Inflammatory macrophage treated with lipopolysaccharide for 4 hours (primary cell): ENCODE data around the gene MGAT4C.
"Not testable (repeated sequence)": the region's sequence is repeated elsewhere in the genome, so short reads cannot be mapped to it uniquely, and the experiment has no call there.

Experiments used
- DNase-seq: peaks from one replicate; pipeline ENCODE4 v3.0.0-alpha.2; 2020

MGAT4C gene

DNA sequence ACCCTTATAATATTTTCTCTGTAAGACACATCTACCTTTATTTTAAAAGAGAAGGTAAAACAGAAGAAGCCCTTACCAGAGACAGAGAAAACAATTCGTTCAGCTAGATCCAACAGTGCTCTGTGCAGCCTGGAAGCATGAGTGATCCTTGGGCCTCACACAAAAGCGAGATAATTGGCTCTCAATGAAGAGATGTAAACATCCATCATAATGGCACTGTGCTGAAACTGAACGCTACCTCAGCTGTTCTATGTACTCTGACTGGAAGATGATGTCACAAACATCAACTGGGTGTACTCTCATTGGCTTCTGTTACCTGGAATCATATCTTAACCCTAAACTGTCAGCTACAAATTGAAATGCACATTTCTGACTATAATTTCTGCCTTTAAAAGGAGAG, at the start of gene MGAT4C:
Gene MGAT4C (minus strand): TSS at position 229 of the 400 bp plus-strand sequence.
- DNase-seq = no peak

DNA sequence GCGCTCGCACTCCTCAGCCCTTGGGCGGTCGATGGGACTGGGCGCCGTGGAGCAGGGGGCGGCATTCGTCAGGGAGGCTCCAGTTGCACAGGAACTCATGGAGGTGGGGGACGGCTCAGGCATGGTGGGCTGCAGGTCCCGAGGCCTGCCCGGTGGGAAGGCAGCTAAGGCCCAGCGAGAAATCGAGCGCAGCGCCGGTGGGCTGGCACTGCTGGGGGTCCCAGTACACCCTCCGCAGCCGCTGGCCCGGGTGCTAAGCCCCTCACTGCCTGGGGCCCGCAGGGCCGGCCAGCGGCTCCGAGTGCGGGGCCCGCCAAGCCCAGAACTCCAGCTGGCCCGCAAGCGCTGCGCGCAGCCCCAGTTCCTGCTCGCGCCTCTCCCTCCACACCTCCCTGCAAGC, 40.2 kb upstream of the MGAT4C start:
- DNase-seq = not testable (repeated sequence)

DNA sequence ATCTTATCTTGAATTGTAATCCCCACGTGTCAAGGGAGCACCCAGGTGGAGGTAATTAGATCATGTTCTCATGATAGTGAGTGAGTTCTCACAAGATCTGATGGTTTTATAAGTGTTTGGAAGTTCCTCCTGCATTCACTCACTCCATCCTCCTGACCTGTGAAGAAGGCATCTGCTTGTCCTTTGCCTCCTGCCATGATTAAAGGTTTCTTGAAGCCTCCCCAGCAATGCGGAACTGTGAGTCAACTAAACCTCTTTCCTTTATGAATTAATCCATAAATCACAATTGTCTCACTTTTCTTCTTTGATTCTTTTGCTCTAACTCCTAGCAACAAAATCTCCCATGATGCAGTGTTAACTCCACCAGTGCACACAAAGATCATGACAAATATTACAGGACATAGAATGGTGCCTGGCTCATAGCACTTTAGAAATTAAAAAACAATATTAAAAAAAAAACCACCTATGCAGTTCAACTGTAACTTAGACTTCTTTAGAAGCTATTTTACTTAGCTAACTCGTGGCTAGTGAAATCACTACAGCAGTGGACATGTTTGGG, 37.6 kb upstream of the MGAT4C start:
- DNase-seq = no peak

DNA sequence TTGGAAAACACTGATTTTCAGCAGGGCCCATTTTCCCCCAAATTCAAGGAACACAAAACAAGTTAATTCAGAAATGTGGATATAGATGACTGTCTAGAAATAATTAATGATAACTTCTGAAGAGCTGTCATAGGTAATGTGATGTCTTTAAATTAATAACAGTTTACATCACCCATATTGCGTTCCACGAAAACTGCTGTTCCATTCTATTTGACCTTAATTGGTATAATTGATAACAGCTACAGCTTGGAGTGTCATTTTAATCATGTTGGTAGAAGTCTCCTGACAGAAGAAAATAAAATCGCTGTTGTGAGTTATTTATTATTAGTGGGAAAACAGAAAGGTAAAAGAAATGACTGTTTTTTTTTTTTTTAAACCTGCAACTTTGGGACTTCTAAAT, 36.3 kb upstream of the MGAT4C start:
- no peak for DNase-seq

DNA sequence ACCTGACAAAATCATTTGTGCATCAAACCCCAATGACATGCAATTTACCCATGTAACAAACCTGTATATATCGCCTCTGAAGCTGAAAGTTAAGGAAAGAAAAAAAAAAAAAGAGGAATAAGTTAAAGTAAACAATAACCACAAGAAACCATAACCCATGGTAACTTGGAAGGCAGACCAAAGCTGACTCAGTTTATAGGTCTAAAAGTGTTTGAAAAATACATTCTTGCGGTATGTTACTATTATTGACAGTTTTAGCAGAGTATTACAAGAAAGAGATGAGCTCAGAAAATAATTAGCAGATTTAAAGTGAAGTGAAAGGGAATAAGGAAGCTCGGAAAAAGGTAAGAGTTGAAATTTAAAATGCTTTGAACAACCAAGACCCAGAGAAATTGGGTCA, 34.4 kb upstream of the MGAT4C start:
- no peak for DNase-seq

DNA sequence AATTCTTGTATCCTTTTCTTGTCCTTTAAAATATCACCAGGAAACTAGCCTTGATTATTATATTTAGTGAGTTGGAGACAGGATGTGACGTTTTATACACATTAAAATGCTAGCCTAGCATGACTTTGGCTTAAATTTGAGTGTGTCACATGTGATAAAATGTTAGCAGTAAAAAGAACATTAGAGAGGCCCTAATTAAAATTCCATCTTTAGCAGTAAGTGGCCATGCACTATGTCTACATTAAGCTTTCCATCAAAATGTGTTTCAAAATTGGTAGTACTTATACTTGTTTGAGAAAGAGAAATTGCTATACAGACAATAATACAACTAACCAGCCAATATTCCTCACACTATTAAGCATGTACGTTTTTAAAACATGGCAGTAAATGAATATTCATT, 29.9 kb upstream of the MGAT4C start:
- no peak for DNase-seq

DNA sequence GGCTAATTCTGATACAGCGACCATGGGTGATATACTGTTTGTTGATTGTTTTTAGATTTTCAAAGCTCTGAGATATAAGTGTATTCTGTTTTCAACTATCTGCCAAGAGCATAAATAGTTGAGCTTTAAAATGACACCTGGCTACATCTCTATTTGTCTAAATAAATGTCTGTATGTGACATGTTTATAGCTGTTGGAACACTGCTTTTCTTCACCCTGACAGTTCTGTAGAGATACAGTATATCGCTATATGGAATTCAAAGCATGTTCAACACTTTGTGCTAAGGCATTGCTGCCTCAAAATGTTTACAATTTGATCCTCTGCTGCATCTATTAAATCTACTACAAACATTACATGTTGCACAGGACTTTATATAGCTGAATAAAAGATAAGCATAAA, 27.4 kb upstream of the MGAT4C start:
- DNase-seq = no peak

DNA sequence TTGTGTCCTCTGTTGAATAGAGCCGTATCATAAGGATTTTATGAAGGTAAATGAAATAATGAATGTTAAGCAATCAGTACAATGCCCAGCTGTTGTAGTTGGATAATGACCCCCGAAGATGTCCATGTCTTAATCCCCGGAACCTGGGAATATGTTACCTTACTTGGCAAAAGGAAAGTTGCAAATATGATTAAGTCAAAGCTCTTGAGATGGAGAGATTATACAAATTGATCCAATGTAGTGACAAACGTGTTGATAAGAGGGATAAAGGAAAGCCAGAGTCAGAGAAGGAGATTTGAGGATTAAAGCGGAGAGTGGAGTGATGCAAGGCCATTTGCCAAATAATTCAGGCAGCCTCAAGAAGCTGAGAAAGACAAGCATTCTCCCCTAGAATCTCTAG, 19.2 kb upstream of the MGAT4C start:
- no peak for DNase-seq

DNA sequence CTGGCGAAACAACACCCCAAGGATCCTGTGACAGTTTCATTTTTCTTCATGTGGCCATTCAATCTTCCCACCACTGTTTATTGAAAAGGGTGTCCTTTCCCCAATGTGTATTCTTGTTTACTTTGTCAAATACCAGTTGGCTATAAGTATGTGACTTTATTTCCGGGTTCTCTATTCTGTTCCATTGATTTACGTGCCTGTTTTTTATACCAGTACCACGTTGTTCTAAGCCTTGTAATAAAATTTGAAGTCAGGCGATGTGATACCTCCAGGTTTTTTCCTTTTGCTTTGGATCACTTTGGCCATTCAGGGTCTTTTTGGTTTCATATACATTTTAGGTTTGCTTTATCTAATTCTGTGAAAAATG, 9.1 kb upstream of the MGAT4C start:
- no peak for DNase-seq

DNA sequence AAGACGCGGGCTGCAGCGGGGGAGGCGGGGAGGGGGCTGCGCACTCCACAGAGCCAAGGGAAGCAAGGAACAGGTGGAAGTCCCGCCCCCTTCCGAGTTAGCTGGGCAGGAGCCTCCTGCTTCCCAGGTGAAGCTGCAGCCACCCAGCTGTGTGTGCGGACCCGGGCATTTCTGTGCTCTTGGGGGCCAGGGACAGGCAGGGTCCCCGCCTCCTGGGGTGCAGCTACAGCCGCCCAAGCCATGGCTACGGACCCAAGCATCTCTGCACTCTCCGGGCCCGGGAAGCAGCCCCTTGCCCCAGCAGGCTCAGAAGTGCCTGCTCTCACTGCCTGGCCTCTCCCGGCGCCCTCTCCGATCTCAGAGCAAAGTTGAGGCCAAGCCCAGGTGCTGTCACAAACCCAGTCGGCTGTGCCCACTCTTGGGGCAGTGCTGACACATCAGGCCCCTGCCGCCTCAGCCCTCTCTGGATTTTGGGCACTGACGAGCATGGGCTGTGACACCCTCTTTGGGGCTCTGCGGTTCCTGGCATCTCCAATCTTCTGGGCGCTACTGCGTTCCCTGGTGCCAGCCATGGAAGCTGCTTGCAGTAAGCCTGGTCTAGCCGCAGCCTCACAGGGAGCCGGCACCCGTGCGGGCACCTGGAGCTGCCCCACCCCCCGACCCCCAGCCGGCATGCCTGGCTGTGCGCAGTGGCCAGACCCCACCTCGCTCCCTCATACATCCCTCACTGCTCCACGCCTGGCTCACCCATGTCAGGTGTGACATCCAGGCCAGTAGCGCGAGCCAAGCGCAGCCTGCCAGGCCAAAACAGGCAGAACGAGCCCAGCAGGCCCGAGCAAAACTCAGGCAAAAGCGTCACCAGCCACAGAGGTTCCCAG, 8.5 kb upstream of the MGAT4C start:
- no peak for DNase-seq

DNA sequence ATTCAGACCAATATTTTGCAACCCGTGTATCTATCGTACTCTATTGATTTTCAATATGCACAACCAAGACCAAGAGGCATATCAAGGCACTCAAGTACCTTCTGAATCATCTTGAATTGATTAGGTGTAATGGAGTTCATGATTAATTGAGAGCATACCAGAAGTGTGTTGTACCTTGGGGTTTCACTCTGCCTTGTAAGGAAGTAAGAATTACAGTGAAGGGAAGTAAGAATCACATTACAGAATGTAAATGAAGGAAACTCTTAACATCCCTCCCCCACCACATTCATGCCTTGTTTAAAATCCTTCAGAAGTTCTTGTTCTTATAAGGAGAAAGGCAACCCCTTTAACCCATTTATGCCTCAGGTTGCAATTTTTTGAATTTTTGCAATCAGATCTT, 5.4 kb upstream of the MGAT4C start:
- no peak for DNase-seq

DNA sequence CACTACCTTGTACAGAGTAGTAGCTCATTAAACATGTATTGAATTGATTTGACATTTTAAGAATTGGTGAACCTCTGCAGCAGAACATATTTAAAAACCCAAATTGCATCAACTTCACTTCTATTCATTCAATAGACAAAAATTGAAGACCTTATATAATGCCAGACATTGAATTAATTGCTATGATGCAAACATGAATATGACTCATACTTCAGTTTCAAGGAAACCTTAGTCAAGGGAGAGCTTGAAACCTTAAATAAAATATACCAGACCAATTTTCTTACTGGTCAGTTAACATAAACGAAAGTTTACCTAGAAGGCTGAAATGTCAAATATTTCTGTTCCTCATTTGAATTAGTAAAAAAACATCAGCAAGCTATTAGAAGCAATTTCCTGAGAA, 5.0 kb upstream of the MGAT4C start:
- DNase-seq = no peak

DNA sequence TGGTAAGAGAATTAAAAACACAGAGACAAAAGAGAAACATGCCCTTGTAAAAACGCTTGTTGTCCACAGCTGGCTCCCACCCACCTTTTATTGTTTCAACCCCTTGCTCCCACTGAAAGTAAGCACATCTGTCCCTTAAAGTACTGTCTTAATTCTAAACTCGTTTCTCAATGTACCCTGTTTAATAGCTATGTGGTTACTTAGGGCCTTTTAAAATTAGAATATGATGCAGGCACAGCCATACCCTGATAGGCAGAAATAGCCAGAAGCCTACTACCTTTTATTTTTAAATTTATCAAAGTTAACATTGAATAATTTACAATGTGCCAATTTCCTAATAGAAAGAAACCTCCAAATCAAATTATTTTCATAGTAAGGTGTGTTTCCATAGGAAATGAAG, 4.0 kb upstream of the MGAT4C start:
- no peak for DNase-seq

DNA sequence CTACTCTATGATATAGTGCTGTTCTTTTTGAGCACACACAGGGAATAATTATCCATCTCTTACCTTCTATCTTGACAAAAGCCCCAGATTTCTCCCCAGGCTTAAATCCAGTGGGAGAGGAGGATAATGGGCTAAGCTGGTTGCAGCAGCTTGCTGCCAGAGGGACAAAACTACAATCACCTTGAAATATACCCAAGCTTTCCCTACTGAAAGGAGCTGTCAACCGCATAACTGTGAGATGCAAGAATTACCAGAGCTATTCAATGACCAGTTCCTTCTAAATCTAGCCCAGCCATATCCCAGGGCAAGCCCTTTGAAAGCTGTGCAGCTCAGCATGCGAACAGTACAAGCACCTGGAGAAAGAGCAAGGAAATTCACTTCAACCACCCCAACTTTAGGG, 943 bp upstream of the MGAT4C start:
- DNase-seq = no peak

DNA sequence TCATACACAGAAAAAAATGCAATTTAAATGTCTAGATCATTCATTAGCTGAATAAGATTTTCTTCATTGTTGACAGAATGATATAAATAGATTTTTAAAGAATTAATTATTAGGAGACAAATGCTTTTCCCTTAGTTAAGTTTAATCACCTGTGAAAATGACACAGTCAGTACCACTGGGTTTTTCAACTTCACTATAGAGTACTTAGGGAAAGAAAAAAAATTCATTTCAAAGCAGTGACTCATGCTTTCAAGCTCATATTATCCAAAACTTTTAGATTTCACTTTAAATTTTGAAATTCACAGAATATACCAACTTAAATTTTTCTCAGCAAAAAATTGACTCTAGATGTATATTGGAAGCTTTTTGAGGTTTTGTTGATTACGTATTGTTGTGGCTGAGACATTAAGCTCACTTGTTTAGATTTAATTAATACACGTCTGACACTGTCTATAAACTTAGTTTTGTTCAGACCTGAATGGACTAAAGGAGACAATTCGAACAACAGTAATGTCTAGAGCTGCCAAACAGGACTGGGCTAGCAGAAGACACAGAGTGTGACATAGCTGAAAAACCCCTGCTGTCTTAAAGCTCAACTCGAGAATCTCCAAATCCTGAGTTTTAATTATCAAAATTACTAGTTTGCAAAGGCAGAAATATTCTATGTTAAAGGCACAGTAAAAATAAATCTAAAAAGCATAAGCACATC, 1.6 kb downstream of the MGAT4C start:
- DNase-seq = no peak

DNA sequence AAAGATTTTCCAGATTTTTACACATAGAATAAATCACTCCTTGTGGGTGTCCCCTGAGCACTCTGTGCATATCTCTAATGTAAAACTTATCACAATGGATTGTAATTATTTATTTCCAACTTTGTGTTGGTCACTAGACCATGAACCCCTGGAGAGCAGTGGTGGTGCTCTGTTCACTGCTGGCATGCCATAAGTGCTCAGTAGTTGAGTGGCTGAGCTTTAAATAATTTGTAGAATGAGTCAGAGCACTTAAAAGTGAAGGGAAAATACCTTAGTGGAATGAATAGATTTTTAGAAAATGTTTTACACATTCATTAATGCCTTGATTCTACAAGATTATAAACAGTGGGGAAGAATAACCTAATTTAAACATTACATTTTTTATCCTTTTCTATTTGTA, 6.3 kb downstream of the MGAT4C start:
- no peak for DNase-seq

DNA sequence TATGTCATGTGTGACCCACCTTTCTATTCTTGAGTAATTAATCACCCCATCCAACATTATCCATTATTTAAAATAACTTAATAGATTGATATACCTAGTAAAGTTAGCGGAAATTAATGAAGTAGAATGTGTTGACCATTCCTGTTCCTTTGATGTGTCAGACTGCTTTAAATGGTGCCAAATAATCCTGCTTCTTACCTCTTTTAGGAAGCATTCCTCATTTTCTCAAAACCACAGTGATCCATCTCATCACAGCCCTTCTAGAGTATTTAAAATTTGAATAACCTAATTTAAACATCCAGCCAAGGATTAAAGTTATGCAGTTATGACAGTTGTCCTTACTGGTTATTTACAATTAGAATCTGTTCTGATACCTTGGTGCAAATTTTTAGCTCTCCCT, 6.9 kb downstream of the MGAT4C start:
- DNase-seq = no peak

DNA sequence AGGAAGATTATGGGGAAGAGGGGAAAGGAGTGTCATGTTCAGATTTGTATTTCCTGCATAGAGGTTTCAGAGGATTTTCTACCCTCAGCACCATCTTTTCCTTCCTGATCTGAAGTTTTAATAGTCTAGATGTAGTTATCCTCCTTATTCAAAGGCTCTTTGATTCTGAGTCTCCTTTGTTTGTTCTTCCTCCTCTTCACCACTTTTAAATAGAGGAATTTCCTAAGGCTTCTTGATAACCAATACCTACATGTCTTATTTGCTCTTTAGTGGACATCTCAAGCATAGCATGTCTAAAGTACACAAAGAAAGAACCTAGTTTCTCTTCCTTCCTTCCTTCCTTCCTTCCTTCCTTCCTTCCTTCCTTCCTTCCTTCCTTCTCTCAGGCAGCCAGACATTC, 8.3 kb downstream of the MGAT4C start:
- no peak for DNase-seq

DNA sequence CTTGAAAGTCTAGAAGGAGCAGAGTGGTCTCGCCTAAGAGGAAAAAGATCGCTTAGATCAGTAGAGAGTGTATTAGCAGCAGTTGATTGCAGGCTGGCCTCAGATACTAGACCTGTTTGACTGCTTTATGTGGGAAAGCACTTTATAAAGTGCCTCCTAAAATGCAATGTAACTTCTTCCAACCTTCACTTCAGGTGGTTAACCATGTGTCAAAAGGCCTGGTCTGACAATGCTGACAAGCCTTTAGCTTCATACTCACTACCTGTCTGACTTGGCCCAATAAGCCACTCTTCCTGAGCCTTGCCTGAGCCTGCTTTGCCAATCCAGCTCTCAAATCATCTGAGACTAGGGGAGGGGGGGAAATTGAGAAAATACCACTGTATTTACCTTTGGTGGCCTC, 14.6 kb downstream of the MGAT4C start:
- no peak for DNase-seq

DNA sequence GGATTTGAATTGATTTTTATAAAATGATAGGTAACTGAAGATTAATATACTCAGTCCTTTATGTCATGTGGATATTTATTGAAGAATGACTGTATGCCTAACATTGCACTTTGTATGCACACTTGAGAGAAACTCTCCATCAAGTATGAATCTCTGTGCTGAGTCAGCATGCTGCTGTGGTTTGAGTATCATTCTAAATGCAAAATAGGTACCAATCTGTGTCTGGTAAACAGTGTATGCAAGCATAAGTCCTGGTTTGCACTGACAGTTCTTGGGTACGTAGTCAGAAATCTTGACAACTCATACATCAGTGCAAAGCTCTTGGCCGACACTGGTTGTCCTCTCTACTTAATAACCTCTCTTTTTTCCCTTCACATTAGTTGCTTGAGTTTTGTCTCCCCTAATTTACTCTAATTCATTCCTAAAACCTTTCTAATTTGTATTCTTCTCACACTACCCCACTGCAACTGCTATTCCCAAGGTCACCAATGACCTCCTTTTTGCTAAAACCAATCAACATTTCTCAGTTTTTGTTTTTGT, 21.8 kb downstream of the MGAT4C start:
- DNase-seq = no peak

DNA sequence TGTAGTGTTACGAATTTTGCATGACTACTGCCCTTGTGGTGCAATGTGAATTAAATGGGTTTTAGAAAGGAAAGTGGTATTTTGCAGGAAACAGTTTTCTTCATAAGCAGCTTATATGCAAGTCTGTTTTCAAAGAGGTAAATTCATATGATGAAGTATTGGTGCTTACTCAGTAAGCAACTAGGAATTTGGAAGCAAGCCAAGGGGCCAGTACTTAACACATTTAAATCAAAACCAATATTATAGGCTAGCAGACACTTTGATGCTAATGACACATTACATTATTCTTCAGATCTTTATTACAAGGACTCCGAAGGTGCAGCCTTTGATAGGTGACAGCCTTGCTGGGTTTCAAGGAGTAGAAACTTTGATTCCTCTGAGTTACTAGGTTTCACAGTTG, 23.1 kb downstream of the MGAT4C start:
- DNase-seq = no peak

DNA sequence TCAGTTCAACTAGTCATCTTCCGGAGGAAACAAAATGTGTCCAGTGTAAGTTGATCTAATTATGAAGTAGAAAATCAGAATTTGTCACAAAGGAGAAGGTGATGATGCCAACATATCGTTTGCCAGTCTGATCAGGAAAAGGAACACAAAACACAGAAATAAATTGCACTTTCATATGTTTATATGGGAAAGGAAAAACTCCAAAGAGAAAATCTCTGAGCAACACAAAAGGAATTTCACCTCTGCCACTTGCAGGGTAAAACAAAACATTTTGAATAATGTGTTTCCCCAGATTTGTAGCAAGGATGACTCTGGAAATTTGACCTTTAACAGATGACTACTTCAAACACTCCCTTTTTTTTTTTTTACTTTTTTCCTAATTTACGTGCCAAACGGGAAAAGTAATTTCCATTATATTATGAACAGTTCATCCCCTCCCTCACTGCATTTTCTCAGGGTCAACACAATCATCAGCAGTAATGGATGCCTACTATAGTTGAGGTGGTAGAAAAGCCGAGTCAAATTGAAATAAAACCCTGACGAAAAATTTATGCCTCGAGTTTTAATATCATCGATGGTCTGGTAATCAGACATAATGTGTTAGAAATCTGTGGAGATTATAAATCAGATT, 25.6 kb downstream of the MGAT4C start:
- no peak for DNase-seq

DNA sequence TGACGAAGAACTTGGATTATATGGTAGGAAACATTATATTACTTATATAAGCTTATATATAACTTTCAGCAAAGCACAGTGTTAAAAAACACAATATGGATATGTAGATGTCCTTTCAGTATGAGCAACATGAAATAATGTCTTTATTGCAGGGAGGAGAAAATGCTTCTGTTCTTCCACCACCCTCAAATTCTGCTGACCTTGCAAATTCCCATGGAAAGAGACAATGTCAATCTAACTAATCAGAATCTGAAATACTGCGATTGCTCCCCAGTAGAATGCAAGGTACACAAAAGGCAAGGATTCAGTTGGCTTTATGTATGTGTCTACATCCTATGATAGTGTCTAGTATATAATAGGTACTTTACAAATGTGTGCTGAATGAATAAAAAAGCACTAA, 26.4 kb downstream of the MGAT4C start:
- DNase-seq = no peak

DNA sequence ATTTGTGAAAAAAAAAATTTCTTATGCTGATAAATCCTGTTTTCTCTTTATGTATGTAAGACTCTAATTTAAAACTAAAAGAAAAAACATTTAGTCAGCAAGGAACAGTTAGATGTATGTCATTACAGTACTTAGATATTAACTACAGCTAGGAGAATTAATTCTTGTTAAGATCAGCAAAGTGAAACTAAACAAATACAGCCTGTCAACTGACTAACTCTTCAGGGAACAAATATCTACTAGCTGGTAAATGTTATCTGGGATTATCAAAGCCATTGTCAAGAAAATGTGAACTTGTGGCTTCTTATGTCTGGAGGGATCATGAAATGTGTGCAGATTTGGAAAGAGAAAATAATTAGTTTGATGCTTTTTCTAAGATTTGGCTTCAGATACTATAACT, 27.5 kb downstream of the MGAT4C start:
- no peak for DNase-seq
